ENCODE measurements around the gene LPXN. TPM values are rescaled to one million over a fixed set of nuclear protein-coding genes. Genes with fewer than 3 reads are reported as not detected.

LPXN gene
- total RNA-seq, 3 donors from 2014 or later = 9.2 to 21.9 (median 18.3) TPM

DNA sequence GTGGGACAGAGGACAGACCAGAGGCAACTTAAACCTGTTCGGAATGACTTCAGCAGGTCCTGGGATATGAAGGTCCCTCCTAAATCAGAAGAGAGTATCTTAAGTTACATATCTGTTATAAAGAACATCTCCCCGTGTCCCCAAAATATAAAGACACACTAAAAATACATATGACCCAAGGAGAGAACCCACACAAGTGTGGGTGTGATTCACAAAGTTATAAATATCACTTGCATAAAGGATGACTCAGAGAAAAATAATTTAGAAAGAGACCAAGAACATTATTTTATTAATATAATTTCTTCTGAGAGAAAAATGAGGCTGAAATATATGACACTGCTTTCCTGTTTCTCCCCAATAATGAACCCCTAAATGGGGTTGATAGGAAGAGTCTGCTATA lies 82.0 kb downstream of the LPXN start:
- TF ChIP-seq, protein P1, sequence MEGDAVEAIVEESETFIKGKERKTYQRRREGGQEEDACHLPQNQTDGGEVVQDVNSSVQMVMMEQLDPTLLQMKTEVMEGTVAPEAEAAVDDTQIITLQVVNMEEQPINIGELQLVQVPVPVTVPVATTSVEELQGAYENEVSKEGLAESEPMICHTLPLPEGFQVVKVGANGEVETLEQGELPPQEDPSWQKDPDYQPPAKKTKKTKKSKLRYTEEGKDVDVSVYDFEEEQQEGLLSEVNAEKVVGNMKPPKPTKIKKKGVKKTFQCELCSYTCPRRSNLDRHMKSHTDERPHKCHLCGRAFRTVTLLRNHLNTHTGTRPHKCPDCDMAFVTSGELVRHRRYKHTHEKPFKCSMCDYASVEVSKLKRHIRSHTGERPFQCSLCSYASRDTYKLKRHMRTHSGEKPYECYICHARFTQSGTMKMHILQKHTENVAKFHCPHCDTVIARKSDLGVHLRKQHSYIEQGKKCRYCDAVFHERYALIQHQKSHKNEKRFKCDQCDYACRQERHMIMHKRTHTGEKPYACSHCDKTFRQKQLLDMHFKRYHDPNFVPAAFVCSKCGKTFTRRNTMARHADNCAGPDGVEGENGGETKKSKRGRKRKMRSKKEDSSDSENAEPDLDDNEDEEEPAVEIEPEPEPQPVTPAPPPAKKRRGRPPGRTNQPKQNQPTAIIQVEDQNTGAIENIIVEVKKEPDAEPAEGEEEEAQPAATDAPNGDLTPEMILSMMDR (IDR thresholded peaks at IDR 0.05) = no peak
- TF ChIP-seq POLR2A (IDR thresholded peaks at IDR 0.05) = no peak
- no peak for TF ChIP-seq POLR2AphosphoS5 (IDR thresholded peaks at IDR 0.05)
- Histone ChIP-seq H3K27ac (no peak overlapping the region), H3K27me3 (no peaks in the 10 kb centered on the region), H3K36me3 (no peaks in the 10 kb centered on the region), H3K4me1 (no peaks in the 10 kb centered on the region), H3K9me3 (no peaks in the 10 kb centered on the region), H3K4me3 (no peak overlapping the region)
- intact Hi-C loops (cut with DNase I; ENCODE audit: low total_unique reads) = no loop called here
- no peak for DNase-seq (ENCODE audit: low spot score in 2 of 2)

DNA sequence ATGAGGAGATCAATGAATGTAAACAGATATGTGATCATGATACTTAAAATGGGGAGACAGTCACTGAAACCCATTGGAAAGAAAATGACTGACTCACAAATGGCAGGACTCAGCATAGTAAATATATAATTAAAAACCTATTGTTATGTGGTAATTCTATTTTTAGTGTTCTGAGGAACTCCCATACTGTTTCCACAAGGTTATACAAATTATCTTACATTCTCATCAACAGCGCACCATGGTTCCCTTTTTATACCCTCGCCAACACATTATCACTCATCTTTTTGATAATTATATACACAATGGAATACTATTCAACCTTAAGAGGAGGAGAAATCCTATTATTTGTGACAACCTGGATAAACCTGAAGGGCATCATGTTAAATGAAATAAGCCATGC lies 84.8 kb downstream of the LPXN start:
- H3K4me1 ChIP-seq = no peaks in the 10 kb centered on the region
- H3K36me3 ChIP-seq = no peaks in the 10 kb centered on the region
- H3K4me3 ChIP-seq = no peak overlapping the region
- DNase-seq (ENCODE audit: low spot score in 2 of 2) = no peak
- no peaks in the 10 kb centered on the region for H3K27me3 ChIP-seq
- no peaks in the 10 kb centered on the region for H3K9me3 ChIP-seq
- no peak overlapping the region for H3K27ac ChIP-seq
- intact Hi-C loops (cut with DNase I; ENCODE audit: low total_unique reads) = no loop called here
- TF ChIP-seq POLR2A (IDR thresholded peaks at IDR 0.05) (no peak), POLR2AphosphoS5 (IDR thresholded peaks at IDR 0.05) (no peak)
- TF ChIP-seq, protein P1 (IDR thresholded peaks at IDR 0.05) = no peak

DNA sequence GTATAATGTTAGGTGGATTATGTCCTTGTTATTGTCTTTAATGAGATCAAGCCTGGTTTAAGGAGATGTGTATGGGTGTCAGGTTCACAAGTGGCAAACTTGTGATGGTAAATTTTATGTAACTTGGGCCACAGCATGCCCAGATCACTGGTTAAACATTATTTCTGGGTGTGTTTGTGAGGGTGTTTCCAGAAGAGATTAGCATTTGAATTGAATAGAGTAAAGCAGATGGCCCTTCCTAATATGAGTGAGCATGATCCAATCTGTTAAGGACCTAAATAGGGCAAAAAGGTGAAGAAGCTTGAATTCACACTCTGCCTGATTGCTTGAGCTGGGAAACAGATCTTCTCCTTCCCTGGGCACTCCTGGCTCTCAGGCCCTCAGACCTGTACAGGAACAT lies 88.5 kb downstream of the LPXN start:
- Histone ChIP-seq H3K27ac (no peak overlapping the region), H3K36me3 (no peaks in the 10 kb centered on the region), H3K4me1 (no peaks in the 10 kb centered on the region), H3K4me3 (no peak overlapping the region), H3K9me3 (no peaks in the 10 kb centered on the region), H3K27me3 (no peaks in the 10 kb centered on the region)
- intact Hi-C loops (cut with DNase I; ENCODE audit: low total_unique reads) = no loop called here
- TF ChIP-seq, protein P1 (IDR thresholded peaks at IDR 0.05) = no peak
- TF ChIP-seq POLR2A (IDR thresholded peaks at IDR 0.05) (no peak), POLR2AphosphoS5 (IDR thresholded peaks at IDR 0.05) (no peak)
- DNase-seq (ENCODE audit: low spot score in 2 of 2) = no peak

DNA sequence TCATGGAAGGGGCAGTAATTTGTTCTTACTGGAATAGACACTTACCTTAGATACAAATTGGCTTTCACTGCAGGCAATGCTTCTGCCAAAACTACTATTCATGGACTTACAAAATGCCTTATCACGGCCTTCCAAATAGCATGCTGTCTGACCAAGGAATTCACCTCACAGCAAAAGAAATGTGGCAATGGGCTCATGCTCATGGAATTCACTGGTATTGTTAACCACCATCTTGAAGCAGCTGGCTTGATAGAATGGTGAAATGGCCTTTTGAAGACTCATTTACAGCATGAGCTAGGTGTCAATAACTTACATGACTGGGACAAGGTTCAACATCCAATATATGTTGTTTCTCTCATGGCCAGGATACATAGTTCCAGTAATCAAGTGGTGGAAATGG lies 89.7 kb downstream of the LPXN start:
- Histone ChIP-seq H3K4me1 (no peaks in the 10 kb centered on the region), H3K27ac (no peak overlapping the region), H3K27me3 (no peaks in the 10 kb centered on the region), H3K9me3 (no peaks in the 10 kb centered on the region), H3K4me3 (no peak overlapping the region), H3K36me3 (no peaks in the 10 kb centered on the region)
- DNase-seq (ENCODE audit: low spot score in 2 of 2) = no peak
- intact Hi-C loops (cut with DNase I; ENCODE audit: low total_unique reads) = no loop called here
- TF ChIP-seq POLR2AphosphoS5 (IDR thresholded peaks at IDR 0.05) (no peak), POLR2A (IDR thresholded peaks at IDR 0.05) (no peak)
- TF ChIP-seq, protein P1 (IDR thresholded peaks at IDR 0.05) = no peak

Other genes starting within 250 kb of the LPXN start
- gene OR5B17, start 216.8 kb downstream of the LPXN start, total RNA-seq = not detected
- gene OR5B3, start 169.0 kb downstream of the LPXN start, total RNA-seq = not detected
- not detected for gene OR5B2, start 147.7 kb downstream of the LPXN start, total RNA-seq
- gene OR5B12, start 133.6 kb downstream of the LPXN start, total RNA-seq = not detected
- gene OR5B21, start 67.8 kb downstream of the LPXN start, total RNA-seq = not detected
- gene ZFP91, start 3.2 kb upstream of the LPXN start, total RNA-seq = 10 to 100 TPM; 45.6 to 64.2 (median 54.9) TPM
- gene CNTF, start 46.8 kb upstream of the LPXN start, total RNA-seq = 1 to 10 TPM in 1 of 3 donors, under 1 TPM in 2; 0.59 to 1.6 (median 0.66) TPM
- gene GLYAT, start 156.1 kb upstream of the LPXN start, total RNA-seq = 10 to 100 TPM in 1 of 3 donors, not detected in 2; 15.8 TPM